SK-N-SH treated with all-trans-retinoic acid at 6 μM for 48 hours (cell line): ENCODE results near the gene PROM1.

ENCODE experiments used
- CSDC2 ChIP-seq: fragments of 250-450 bp; sonication (Bioruptor Pico); IDR thresholded peaks from 2 replicates; pipeline ENCODE4 v1.5.0; 2020; ENCODE audit warnings: mild to moderate bottlenecking, moderate library complexity
- ZFP3 ChIP-seq: fragments of 250-450 bp; sonication (Bioruptor Pico); IDR thresholded peaks from 2 replicates; pipeline ENCODE4 v1.5.0; 2020; ENCODE audit warnings: mild to moderate bottlenecking, moderate library complexity

DNA sequence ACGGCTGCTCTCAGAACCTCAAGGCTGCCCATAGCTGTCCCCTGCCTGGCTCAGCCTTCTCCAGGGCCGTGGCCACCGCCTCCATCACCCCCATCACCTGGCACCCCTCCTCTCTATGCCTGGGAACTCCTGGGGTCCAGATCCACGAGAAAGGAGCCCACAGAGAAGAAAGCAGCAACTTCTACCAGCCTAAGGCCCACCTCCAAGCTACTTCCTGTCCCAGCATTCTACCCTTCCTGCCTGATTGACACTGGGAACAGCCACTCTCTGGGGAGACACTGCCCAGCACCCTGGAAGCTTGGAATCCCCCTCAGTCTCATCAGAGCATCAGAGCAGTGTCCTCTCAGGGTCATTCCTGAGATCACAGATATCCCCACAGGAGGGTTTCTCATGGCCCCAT lies 36.9 kb upstream of the PROM1 start:
- TF ChIP-seq CSDC2 (no peak), ZFP3 (CRISPR knock-in tag) (no peak)
